RPMI7951 (cell line): ENCODE results near the gene IFRD2. TPM values are rescaled to one million over a fixed set of nuclear protein-coding genes. Genes with fewer than 3 reads are reported as not detected.
"Not testable (repeated sequence)": the region's sequence is repeated elsewhere in the genome, so short reads cannot be mapped to it uniquely, and the experiment has no call there.

ENCODE experiments used
- DNase-seq: peaks from one replicate; pipeline ENCODE4 v3.0.0-alpha.2; 2012; ENCODE audit warnings: low read depth
- total RNA-seq: library from RNA; depleted of rRNA; stranded (reverse); fragments of >200 nt; shearing (Covaris generic); gene quantifications from 2 replicates; pipeline ENCODE4 v1.2.3, GENCODE V29; 2014

The IFRD2 gene
- total RNA-seq, 1 experiment from 2014 or later = 97.9 TPM

DNA sequence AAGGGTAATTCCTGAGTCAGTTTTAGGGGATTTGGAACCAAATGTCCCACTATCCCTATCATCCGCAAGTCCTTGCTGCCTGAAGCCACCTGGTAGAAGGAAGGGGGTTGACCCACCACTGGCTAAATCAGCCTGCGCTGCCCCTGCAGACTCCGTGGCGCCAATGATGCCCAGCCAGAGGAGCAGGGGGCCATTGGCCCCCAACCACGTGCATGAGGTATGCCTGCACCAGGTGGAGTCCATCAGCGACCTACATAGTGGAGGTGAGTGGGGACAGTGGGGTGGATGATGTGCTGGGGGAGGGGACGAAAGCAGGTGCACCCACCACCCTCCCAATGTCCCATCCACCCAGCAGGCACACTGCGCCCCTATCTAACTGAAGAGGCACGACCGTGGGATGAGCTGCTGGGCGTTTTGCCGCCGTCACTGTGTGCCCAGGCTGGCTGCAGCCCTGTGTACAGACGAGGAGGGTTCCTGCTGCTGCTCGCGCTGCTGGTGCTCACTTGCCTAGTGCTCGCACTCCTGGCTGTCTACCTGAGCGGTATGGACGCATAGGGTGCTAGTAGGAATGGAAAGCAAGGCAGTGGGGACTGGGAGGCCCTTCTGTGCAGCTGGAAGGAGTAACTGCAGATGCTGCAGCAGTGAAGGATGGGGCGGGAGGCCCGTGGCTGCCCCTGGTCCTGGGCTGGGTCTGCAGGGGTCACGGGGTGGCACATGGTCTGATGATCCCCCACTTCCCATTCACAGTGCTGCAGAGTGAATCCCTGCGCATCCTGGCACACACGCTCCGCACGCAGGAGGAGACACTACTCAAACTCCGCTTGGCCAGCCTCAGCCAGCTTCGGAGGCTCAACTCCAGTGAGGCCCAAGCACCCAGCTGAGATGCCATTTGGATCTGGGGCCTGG, 5.7 kb downstream of the IFRD2 start:
- no peak for DNase-seq

DNA sequence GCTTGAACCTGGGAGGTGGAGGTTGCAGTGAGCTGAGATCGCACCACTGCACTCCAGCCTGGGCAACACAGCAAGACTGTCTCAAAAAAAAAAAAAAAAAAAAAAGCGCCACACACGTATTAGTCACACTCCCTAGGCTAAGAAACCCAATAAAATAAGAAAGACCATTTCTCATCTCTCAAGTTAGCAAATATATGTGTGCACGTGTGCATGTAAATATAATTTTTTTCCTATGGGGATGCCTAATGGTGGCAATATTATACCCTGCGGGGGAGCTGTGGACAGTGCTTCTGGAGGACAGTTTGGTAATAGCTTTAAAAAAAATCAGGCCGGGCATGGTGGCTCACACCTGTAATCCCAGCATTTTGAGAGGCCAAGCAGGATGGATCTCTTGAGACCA, 8.1 kb downstream of the IFRD2 start:
- not testable (repeated sequence) for DNase-seq

DNA sequence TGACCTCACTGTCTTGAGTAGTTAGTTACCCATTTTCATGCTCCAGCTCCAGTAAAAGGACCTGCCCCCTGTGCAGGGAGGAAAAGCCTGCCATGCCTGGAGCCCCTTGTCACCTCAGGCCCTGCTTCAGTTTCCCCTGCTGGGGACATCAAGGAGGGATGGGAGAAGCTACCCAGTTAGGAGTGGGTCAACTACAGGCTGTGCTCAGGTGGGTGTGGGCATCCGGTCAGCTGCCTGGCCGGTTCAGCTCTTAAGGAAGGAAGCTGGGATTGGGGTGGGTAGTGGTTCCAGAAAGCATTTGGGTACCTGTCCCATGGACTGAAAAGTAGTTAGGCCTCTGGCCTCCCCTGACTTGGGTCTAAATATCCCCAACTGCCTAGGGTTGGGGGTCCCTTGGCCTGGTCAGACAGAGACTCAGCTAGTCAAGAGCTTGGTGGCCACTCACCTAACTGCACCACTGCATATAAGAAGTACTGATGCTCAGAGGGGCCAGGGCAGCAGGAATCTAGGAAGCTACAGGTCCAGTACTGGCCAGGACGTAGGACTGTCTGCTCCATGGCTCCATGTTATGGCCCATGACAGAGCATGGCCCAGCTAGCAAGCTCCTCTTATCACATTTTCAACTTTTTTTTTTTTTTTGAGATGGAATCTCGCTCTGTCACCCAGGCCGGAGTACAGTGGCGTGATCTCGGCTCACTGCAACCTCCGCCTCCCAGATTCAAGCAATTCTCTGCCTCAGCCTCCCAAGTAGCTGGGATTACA, 12.8 kb downstream of the IFRD2 start:
- DNase-seq = no peak

DNA sequence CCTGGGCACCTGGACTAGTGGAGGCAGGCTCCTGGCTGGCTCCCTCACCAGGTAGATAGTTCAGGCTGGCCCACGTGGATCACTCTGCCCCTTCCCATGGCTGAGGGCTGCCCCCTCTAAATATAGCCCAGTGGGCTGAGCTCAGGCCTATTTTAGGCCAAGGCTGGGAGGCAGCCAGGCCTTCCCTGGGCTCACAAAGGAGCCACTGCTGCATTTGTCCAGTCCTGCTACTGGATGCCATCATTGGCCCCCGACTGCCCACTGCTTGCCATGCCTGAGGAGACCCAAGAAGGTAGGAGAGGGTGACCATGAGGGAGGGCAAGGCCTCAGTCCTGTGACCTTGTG, 13.4 kb downstream of the IFRD2 start, which contains the start of gene LSMEM2:
Gene LSMEM2 (plus strand): TSS at position 208 of the 345 bp plus-strand sequence. CDS start 27 bp downstream, at position 235.
- DNase-seq = no peak

DNA sequence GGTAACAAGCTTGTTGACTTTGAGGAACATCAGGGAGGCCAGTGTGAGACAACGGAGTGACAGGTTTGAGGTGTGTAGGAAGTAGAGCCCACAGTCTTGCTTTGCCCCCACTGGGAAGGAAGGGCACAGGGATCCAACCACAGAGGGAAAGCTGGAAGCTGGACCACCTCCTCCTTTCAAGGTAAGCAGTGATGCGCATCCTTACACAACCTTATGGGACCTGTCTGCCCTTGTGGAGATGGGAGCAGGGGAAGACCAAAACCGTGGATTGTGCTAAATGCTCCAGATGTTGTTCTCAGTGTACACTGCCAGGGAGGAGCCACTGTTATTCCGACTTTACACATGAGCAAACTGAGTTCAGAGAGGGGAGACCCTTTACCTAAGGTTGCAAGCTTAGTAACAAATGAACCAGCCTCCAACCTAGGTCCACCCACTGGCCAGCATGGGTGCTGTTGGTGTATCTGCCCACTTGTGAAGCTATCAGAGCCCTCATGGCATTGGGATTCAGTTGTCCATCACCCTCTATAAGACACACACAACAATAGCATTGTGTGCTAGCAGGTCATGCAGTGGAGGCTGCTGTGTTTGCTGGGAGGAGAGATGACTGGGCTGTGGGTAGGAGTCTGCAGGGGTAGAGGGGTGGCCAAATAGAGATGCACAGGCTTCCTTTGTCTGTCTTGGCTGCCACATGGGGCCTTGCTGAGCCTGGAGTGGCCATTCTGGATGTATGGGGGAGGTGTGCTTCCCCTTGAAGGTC, 13.9 kb downstream of the IFRD2 start:
- DNase-seq = no peak

DNA sequence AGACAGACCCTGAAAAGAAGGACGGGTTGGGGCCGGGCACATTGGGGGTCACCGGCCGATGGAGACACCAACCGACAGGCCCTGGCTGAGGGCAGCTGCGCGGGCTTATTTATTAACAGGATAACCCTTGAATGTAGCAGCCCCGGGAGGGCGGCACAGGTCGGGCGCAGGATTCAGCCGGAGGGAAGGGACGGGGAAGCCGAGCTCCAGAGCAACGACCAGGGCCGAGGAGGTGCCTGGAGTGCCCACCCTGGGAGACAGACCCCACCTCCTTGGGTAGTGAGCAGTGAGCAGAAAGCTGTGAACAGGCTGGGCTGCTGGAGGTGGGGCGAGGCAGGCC, 15.5 kb downstream of the IFRD2 start:
- DNase-seq = no peak

GRCh38 chr3:50275996-50276761, 16.1 kb downstream of the IFRD2 start:
- no peak for DNase-seq

DNA sequence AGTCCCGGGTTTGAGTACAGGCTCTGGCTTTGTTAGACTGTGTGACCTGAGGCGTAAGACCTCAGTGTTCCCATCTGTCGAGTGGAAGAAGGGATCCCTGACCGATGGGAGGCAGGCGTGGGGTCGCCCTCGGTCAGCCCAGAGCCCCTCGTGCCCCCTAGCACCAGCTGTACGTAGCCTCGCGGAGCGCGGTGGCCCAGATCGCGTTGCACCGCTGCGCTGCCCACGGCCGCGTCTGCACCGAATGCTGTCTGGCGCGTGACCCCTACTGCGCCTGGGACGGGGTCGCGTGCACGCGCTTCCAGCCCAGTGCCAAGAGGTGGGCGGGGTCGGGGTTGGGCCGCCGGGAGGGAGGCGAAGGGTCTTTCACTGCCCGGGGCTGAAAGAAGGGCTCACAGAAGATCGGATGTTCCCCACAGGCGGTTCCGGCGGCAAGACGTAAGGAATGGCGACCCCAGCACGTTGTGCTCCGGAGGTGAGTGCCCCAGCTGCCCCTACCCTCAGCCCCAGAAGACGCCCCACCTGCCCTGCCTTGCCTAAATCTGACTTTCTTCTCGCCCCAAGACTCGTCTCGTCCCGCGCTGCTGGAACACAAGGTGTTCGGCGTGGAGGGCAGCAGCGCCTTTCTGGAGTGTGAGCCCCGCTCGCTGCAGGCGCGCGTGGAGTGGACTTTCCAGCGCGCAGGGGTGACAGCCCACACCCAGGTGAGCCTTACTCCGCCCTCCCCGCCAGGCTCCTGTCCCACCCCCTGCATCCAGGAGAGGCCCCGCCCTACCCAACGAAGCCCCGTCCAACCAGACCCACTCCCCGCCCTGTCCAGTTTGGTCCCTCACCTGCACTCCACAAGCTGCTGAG, 16.9 kb downstream of the IFRD2 start:
- DNase-seq = no peak

DNA sequence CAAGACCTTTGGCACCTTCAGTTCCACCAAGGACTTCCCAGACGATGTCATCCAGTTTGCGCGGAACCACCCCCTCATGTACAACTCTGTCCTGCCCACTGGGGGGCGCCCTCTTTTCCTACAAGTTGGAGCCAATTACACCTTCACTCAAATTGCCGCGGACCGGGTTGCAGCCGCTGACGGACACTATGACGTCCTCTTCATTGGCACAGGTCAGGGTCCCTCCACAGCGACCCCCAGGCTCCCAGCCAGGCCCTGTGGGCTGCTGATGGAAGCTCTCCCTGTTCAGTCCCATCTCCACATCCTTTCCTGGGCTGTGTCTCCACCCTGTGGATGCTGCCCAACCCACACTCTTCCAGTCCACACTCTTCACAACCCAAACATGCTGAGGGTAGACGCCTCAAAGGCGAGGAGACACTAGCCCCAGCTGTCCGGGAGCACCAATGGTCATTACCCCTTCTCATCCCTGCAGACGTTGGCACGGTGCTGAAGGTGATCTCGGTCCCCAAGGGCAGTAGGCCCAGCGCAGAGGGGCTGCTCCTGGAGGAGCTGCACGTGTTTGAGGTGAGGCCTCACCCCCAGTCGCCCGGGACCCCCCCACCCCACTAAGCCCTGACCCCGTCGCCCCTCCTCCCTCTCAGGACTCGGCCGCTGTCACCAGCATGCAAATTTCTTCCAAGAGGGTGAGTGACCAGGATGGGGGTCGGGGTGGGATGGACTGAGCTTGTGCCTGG, 17.7 kb downstream of the IFRD2 start:
- DNase-seq = peak; percentile 45

- no peak for DNase-seq
These were observed 18.6 kb downstream of the IFRD2 start for GRCh38 chr3:50273689-50274065.

- DNase-seq = peak; percentile 70
These were observed 19.1 kb downstream of the IFRD2 start for GRCh38 chr3:50272911-50273688.

DNA sequence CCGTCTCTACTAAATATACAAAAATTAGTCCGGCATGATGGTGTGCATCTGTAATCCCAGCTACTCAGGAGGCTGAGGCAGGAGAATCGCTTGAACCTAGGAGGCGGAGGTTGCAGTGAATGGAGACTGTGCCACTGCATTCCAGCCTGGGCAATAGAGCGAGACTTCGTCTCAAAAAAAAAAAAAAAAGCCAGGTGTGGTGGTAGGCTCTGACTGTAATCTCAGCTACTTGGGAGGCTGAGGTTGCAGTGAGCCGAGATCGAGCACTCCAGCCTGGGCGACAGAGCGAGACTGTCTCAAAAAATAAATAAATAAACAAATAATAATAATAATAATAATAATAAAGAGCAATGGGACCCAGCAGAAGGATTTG, 19.7 kb downstream of the IFRD2 start:
- not testable (repeated sequence) for DNase-seq

DNA sequence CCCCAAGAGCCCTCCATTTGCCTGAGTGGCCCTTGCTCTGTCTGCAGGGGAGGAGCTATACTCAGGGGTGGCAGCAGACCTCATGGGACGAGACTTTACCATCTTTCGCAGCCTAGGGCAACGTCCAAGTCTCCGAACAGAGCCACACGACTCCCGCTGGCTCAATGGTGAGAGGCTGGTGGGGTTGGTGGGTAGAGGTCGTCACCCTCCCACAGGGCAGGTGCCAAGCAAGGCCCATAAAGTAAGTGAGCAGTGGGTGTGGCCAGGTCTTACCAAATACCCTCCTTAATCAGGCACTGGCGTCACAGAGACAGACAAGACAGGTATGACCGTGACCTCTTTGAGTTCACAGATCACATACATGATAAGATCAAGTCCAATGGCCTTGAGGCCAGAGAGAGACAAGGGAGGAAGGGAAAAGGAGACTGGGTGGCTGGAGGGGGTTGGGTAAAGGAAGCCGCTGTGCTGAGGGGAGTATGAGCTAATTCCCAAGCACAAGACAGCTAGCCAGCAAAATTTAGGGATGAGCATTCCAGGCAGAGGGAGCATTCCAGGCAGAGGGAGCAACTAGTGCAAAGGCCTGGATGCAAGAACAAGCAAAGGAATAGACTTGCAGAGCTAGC, 20.8 kb downstream of the IFRD2 start:
- no peak for DNase-seq

GRCh38 chr3:50270422-50271224, 21.6 kb downstream of the IFRD2 start:
- DNase-seq = peak; percentile 28

GRCh38 chr3:50269977-50270413, 22.2 kb downstream of the IFRD2 start:
- peak; percentile 68 for DNase-seq

DNA sequence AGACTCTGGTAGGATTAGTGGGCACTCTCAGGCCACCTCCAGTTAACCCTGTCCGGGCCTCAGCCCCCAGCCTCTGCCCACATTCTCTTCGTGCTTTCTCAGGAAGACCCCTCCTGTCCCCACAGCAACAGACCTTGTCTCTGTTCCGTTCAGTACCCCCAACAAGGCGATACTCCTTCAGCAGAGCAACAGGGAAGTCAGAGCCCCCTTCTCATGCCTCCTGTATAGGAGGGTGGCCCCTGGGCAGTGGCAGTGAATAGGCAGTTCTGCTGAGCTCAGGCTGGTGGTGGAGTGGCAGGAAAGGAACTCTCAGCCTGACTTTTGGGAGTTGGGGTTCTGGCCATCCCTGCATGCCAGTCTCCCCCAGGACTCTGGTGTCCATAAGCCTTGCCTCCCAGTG, 22.8 kb downstream of the IFRD2 start:
- no peak for DNase-seq

DNA sequence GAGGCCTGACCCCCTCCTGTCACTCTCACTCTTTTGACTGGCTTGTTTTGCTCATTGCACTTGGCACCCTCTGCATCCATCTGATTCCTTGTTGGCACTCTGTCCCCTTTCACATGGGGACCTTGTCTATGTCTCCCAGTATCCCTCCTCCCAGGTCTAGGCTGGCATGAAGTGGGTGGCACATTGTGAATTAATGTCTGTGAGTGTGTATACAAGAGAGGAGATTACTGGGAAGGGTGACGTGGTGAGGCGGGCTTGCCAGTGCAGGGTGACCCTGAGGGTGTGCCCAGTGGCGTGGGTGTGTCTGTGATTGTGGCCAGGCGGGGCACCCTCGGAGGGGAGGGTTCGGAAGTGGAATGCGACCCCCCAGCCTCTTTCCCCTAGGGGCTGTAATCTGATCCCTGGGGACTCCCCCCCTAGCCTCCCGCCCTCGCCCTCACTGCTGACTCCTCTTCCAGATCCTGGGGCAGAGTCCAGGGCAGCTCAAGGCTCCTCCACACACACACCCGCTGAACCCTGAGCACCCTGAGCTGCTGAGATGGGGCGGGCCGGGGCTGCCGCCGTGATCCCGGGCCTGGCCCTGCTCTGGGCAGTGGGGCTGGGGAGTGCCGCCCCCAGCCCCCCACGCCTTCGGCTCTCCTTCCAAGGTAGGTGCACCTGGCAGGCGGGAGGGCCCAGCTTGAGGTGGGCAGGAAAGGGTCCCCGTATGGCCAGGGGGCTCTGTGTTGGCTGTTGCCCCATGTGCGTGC, 23.4 kb downstream of the IFRD2 start, which contains the start of gene SEMA3B:
Gene SEMA3B (plus strand): TSS at position 445 of the 749 bp plus-strand sequence. CDS start 94 bp downstream, at position 539.
- DNase-seq = peak; percentile 85
